PC-3 (cell line): ENCODE measurements around the gene PRKCSH. TPM values are rescaled to one million over a fixed set of nuclear protein-coding genes. Genes with fewer than 3 reads are reported as not detected.
A peak's percentile ranks its signal among the peaks of the same experiment; 100 is the strongest.

ENCODE experiments used
- ATAC-seq: fragments of 200-7000 bp; cut with Tn5 transposase; 2 replicates; pipeline ENCODE4 v1.9.1; 2020; ENCODE audit warnings: mild to moderate bottlenecking, moderate library complexity
- BruUV-seq: library from RNA; stranded (reverse); fragments of 400-500 nt; replicated peaks from 2 replicates; lab custom pipeline; 2021; lab: Mats Ljungman, UMichigan
- CTCF ChIA-PET: fragments of 300-600 bp; sonication (Branson Sonifier 250); formaldehyde crosslinking; loops from one replicate; lab custom pipeline; 2022; ENCODE audit warnings: antibody characterized with exemption; lab: Charles Lee
- POLR2A ChIA-PET: fragments of 300-600 bp; sonication (Branson Sonifier 250); formaldehyde crosslinking; loops from one replicate; lab custom pipeline; 2022; ENCODE audit warnings: antibody characterized with exemption; ENCODE audit not compliant: unreplicated experiment; lab: Charles Lee
- DNase-seq: peaks from one replicate; pipeline ENCODE4 v3.0.0-alpha.2; 2015
- H2AFZ ChIP-seq: fragments of 300-600 bp; sonication (generic); 2 replicates; pipeline ENCODE4 v1.6.0; 2016; ENCODE audit warnings: antibody characterized with exemption, low read length
- H3F3A ChIP-seq: fragments of 300-600 bp; sonication (generic); one replicate; pipeline ENCODE4 v1.6.0; 2017; ENCODE audit warnings: antibody characterized with exemption, low read length, control low read depth, mild to moderate bottlenecking; ENCODE audit not compliant: unreplicated experiment
- H3K27ac ChIP-seq: fragments of 300-600 bp; sonication (generic); 2 replicates; pipeline ENCODE4 v1.5.1; 2016; ENCODE audit warnings: mild to moderate bottlenecking, low read length
- H3K27me3 ChIP-seq: fragments of 300-600 bp; sonication (generic); 2 replicates; pipeline ENCODE4 v1.6.1; 2016; ENCODE audit warnings: low read length, mixed read lengths
- H3K36me3 ChIP-seq: fragments of 300-600 bp; sonication (generic); 2 replicates; pipeline ENCODE4 v1.6.1; 2016; ENCODE audit warnings: low read depth, mixed run types, low read length, mixed read lengths
- H3K4me1 ChIP-seq: fragments of 300-600 bp; sonication (generic); 2 replicates; pipeline ENCODE4 v1.5.1; 2016; ENCODE audit warnings: low read length; ENCODE audit not compliant: insufficient read depth
- H3K4me2 ChIP-seq: fragments of 300-600 bp; sonication (generic); 2 replicates; pipeline ENCODE4 v1.6.0; 2016; ENCODE audit warnings: low read length
- H3K4me3 ChIP-seq: fragments of 300-600 bp; sonication (generic); 2 replicates; pipeline ENCODE4 v1.5.1; 2016; ENCODE audit warnings: mild to moderate bottlenecking, low read length, mixed read lengths
- H3K79me2 ChIP-seq: fragments of 300-600 bp; sonication (generic); 2 replicates; pipeline ENCODE4 v1.6.1; 2017; ENCODE audit warnings: low read length, mixed read lengths
- H3K9ac ChIP-seq: fragments of 300-600 bp; sonication (generic); 2 replicates; pipeline ENCODE4 v1.6.0; 2016; ENCODE audit warnings: mild to moderate bottlenecking, low read length
- H3K9me2 ChIP-seq: fragments of 300-600 bp; sonication (generic); replicated peaks from 2 replicates; pipeline ENCODE4 v1.6.1; 2016; ENCODE audit warnings: mixed run types, low read length, mixed read lengths
- H3K9me3 ChIP-seq: fragments of 300-600 bp; sonication (generic); 2 replicates; pipeline ENCODE4 v1.6.1; 2016; ENCODE audit warnings: low read length, mixed read lengths
- H4K20me1 ChIP-seq: fragments of 300-600 bp; sonication (generic); 2 replicates; pipeline ENCODE4 v1.6.1; 2016; ENCODE audit warnings: low read length, mixed read lengths
- CTCF ChIP-seq: fragments of 300-600 bp; sonication (generic); conservative IDR thresholded peaks from 2 replicates; pipeline ENCODE4 v1.5.1; 2017; ENCODE audit warnings: antibody characterized with exemption, low read depth, mild to moderate bottlenecking, low read length
- EZH2 ChIP-seq: fragments of 300-600 bp; sonication (generic); IDR thresholded peaks from one replicate; pipeline ENCODE4 v1.6.1; 2017; ENCODE audit warnings: antibody characterized with exemption, mild to moderate bottlenecking, low read length; ENCODE audit not compliant: unreplicated experiment
- EZH2phosphoT487 ChIP-seq: fragments of 300-600 bp; sonication (generic); IDR thresholded peaks from 2 replicates; pipeline ENCODE4 v1.6.1; 2018; ENCODE audit warnings: mild to moderate bottlenecking, antibody characterized with exemption, low read length, borderline replicate concordance
- intact Hi-C: fragments of 100-400 bp; cut with micrococcal nuclease; formaldehyde crosslinking; loops from 2 replicates; pipeline ENCODE4 v1.9.0; 2023
- total RNA-seq: library from RNA; depleted of rRNA; stranded (reverse); fragments of >200 nt; gene quantifications from 2 replicates; pipeline ENCODE4 v1.2.3, GENCODE V29; 2014

PRKCSH gene
- total RNA-seq, 1 experiment from 2014 or later: 222 TPM

GRCh38 chr19:11390359-11390758 lies 45.1 kb upstream of the PRKCSH start:
- POLR2A ChIA-PET: no interaction called here
- intact Hi-C loops: no loop called here
- TF ChIP-seq EZH2 (no peak), CTCF (no peak), EZH2phosphoT487 (no peak)

GRCh38 chr19:11390933-11391680 lies 44.3 kb upstream of the PRKCSH start:
- no peaks in the 10 kb centered on the region for H3K27me3 ChIP-seq
- H3K9ac ChIP-seq: no peak overlapping the region
- no peaks in the 10 kb centered on the region for H3K4me1 ChIP-seq
- no peak overlapping the region for H3K4me3 ChIP-seq
- no peaks in the 10 kb centered on the region for H3F3A ChIP-seq
- no peak overlapping the region for H3K4me2 ChIP-seq
- intact Hi-C loops: no loop called here
- H3K79me2 ChIP-seq: no peaks in the 10 kb centered on the region
- DNase-seq: peak; percentile 39
- no peaks in the 10 kb centered on the region for H3K9me2 ChIP-seq
- ATAC-seq: no peak
- no peaks in the 10 kb centered on the region for H4K20me1 ChIP-seq
- TF ChIP-seq EZH2phosphoT487 (no peak), CTCF (no peak), EZH2 (no peak)
- H3K36me3 ChIP-seq: no peaks in the 10 kb centered on the region
- no peak overlapping the region for H3K27ac ChIP-seq
- H3K9me3 ChIP-seq: no peaks in the 10 kb centered on the region
- BruUV-seq: no TSS peak
- POLR2A ChIA-PET: no interaction called here
- no peak overlapping the region for H2AFZ ChIP-seq
- CTCF ChIA-PET: interaction anchor here (0.6 to 0.7 kb wide), 3 partner anchors 57 to 747 kb away, joined by 3 to 9 read pairs (median 3); partner anchors contain the start of gene ZNF700

More at GRCh38 chr19:11390359-11390758, 45.1 kb upstream of the PRKCSH start:
- Histone ChIP-seq H3K4me1 (no peaks in the 10 kb centered on the region), H3F3A (no peaks in the 10 kb centered on the region), H3K36me3 (no peaks in the 10 kb centered on the region), H3K79me2 (no peaks in the 10 kb centered on the region), H3K27ac (no peak overlapping the region), H3K9me2 (no peaks in the 10 kb centered on the region), H3K9me3 (no peaks in the 10 kb centered on the region), H3K4me2 (no peak overlapping the region), H3K4me3 (no peak overlapping the region), H3K27me3 (no peaks in the 10 kb centered on the region), H4K20me1 (no peaks in the 10 kb centered on the region), H3K9ac (no peak overlapping the region), H2AFZ (no peak overlapping the region)
- ATAC-seq (no peak), DNase-seq (no peak)
- BruUV-seq: no TSS peak
- CTCF ChIA-PET: interaction anchor here (0.6 kb wide), 1 partner anchor 32 kb away, joined by 7 read pairs; no protein-coding TSS in a partner anchor

GRCh38 chr19:11397089-11397610 lies 38.3 kb upstream of the PRKCSH start:
- no TSS peak for BruUV-seq

More at GRCh38 chr19:11397089-11397610, 38.3 kb upstream of the PRKCSH start:
- DNase-seq: no peak
- Histone ChIP-seq H2AFZ (no peak overlapping the region), H4K20me1 (no peaks in the 10 kb centered on the region), H3K36me3 (no peaks in the 10 kb centered on the region; the same call in 1 of the 2 replicates), H3K4me3 (no peak overlapping the region), H3K79me2 (no peaks in the 10 kb centered on the region), H3K4me2 (no peak overlapping the region), H3K9ac (no peak overlapping the region), H3F3A (no peaks in the 10 kb centered on the region), H3K27me3 (no peaks in the 10 kb centered on the region), H3K27ac (no peak overlapping the region), H3K4me1 (no peaks in the 10 kb centered on the region), H3K9me3 (no peaks in the 10 kb centered on the region), H3K9me2 (no peaks in the 10 kb centered on the region)
- POLR2A ChIA-PET: no interaction called here
- intact Hi-C loops: no loop called here
- CTCF ChIA-PET: no interaction called here
- no peak for TF ChIP-seq EZH2
- no peak for TF ChIP-seq EZH2phosphoT487
- TF ChIP-seq CTCF: no peak
- ATAC-seq: no peak
